PFSK-1 (cell line): Measurements from ENCODE around the gene DNAH1.

ENCODE experiments used
- FOXP2 ChIP-seq: optimal IDR thresholded peaks from 2 replicates; pipeline ENCODE3; 2011; ENCODE audit warnings: borderline replicate concordance, control low read depth, inconsistent platforms; ENCODE audit not compliant: insufficient read depth; ENCODE audit errors: extremely low read length, extremely low read depth
- POLR2AphosphoS5 ChIP-seq: IDR thresholded peaks from 2 replicates; pipeline ENCODE4 v1.6.1; 2012; ENCODE audit warnings: low read depth, mild to moderate bottlenecking, control low read depth, low read length, moderate library complexity
- SIN3A ChIP-seq: IDR thresholded peaks from 2 replicates; pipeline ENCODE4 v1.6.1; 2012; ENCODE audit warnings: mild to moderate bottlenecking, low read length, moderate library complexity, borderline replicate concordance; ENCODE audit not compliant: insufficient read depth
- TAF1 ChIP-seq: IDR thresholded peaks from 2 replicates; pipeline ENCODE4 v1.6.1; 2012; ENCODE audit warnings: low read length, control low read depth, borderline replicate concordance; ENCODE audit not compliant: insufficient read depth
- TF ChIP-seq, protein P1 (sequence below), 2 experiments: IDR thresholded peaks; 2 replicates each; pipeline versions ENCODE4 v1.6.1 to v1.8.0; 2011 to 2012; ENCODE audit warnings: low read depth in 2 of 2, low read length in 2 of 2, control low read depth in 1 of 2, inconsistent platforms in 1 of 2, mild to moderate bottlenecking in 1 of 2, moderate library complexity in 1 of 2; ENCODE audit not compliant: insufficient read depth in 1 of 2

DNA sequence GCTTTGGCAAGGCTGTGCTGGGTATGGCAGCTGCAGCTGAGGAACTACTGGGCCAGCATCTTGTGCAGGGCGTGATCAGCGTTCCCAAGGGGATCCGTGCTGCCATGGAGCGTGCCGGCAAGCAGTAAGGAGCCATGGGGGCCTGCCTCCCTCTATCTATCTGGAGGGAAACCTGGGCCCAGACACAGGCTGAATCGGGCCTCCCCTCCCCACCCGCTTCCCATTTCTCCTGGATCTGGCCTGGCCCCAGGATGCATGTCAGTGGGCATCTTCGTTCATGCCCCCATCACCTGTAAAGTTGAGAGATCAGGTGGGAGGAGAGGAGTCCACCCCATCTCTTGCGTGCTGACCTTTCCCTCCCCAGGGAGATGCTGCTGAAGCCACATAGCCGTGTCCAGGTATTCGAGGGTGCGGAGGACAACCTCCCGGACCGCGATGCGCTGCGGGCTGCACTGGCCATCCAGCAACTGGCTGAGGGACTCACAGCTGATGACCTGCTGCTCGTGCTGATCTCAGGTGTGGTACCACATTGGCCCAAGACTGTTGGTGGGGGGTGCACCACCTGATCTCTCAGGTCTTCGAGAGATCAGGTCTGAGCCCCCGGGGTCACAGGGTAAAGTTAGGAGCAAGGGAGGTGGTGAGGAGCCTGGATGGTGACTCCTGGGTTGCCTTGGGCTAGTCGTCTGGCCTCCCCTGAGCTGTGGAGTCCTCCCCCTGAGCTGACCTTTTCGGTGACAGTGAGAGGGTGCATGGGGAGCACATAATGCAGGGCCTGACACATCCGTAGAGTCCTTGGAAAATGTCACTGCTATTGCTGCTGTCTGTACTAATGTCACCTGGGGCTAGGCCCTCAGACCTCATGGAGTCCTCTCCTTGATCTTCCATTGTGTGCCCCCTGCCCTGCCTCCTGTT, 25.3 kb upstream of the DNAH1 start:
- TF ChIP-seq, protein P1, sequence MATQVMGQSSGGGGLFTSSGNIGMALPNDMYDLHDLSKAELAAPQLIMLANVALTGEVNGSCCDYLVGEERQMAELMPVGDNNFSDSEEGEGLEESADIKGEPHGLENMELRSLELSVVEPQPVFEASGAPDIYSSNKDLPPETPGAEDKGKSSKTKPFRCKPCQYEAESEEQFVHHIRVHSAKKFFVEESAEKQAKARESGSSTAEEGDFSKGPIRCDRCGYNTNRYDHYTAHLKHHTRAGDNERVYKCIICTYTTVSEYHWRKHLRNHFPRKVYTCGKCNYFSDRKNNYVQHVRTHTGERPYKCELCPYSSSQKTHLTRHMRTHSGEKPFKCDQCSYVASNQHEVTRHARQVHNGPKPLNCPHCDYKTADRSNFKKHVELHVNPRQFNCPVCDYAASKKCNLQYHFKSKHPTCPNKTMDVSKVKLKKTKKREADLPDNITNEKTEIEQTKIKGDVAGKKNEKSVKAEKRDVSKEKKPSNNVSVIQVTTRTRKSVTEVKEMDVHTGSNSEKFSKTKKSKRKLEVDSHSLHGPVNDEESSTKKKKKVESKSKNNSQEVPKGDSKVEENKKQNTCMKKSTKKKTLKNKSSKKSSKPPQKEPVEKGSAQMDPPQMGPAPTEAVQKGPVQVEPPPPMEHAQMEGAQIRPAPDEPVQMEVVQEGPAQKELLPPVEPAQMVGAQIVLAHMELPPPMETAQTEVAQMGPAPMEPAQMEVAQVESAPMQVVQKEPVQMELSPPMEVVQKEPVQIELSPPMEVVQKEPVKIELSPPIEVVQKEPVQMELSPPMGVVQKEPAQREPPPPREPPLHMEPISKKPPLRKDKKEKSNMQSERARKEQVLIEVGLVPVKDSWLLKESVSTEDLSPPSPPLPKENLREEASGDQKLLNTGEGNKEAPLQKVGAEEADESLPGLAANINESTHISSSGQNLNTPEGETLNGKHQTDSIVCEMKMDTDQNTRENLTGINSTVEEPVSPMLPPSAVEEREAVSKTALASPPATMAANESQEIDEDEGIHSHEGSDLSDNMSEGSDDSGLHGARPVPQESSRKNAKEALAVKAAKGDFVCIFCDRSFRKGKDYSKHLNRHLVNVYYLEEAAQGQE (IDR thresholded peaks at IDR 0.05; ENCODE audit: insufficient read depth in 1 of 2, low read depth in 2 of 2, low read length in 2 of 2) = no peak
- TF ChIP-seq TAF1 (no peak), FOXP2 (no peak), POLR2AphosphoS5 (no peak), SIN3A (no peak)
